HEK293 (cell line): ENCODE results near the gene CYP2C8.

Experiments
- ELK4 ChIP-seq: IDR thresholded peaks from 2 replicates; pipeline ENCODE4 v1.6.1; 2011; ENCODE audit warnings: mild to moderate bottlenecking, low read depth, low read length, borderline replicate concordance
- HOXA7 ChIP-seq: sonication (generic); formaldehyde crosslinking; IDR thresholded peaks from 2 replicates; pipeline ENCODE4 v1.8.1; 2022; ENCODE audit warnings: missing genetic modification reagents, borderline replicate concordance
- YY1 ChIP-seq: fragments of 450-650 bp; formaldehyde crosslinking; IDR thresholded peaks from 2 replicates; pipeline ENCODE4 v1.5.1; 2018; ENCODE audit warnings: missing biosample characterization, missing genetic modification characterization
- ZNF132 ChIP-seq: fragments of 450-650 bp; formaldehyde crosslinking; IDR thresholded peaks from 2 replicates; pipeline ENCODE4 v1.5.1; 2017; ENCODE audit warnings: missing biosample characterization, missing genetic modification characterization, borderline replicate concordance
- ZNF423 ChIP-seq: fragments of 450-650 bp; formaldehyde crosslinking; IDR thresholded peaks from 2 replicates; pipeline ENCODE4 v1.5.1; 2016; ENCODE audit warnings: missing biosample characterization, missing genetic modification characterization
- ZNF558 ChIP-seq: fragments of 450-650 bp; formaldehyde crosslinking; IDR thresholded peaks from 2 replicates; pipeline ENCODE4 v1.5.1; 2016; ENCODE audit warnings: missing biosample characterization, missing genetic modification characterization
- TF ChIP-seq, protein P1 (sequence below): fragments of 450-650 bp; formaldehyde crosslinking; IDR thresholded peaks from 2 replicates; pipeline ENCODE4 v1.5.1; 2016; ENCODE audit warnings: missing biosample characterization, missing genetic modification characterization, low read depth
- TF ChIP-seq, protein P2 (sequence below): fragments of 450-650 bp; formaldehyde crosslinking; IDR thresholded peaks from 2 replicates; pipeline ENCODE4 v1.5.1; 2016; ENCODE audit warnings: missing biosample characterization, missing genetic modification characterization

- TF ChIP-seq, protein P1, sequence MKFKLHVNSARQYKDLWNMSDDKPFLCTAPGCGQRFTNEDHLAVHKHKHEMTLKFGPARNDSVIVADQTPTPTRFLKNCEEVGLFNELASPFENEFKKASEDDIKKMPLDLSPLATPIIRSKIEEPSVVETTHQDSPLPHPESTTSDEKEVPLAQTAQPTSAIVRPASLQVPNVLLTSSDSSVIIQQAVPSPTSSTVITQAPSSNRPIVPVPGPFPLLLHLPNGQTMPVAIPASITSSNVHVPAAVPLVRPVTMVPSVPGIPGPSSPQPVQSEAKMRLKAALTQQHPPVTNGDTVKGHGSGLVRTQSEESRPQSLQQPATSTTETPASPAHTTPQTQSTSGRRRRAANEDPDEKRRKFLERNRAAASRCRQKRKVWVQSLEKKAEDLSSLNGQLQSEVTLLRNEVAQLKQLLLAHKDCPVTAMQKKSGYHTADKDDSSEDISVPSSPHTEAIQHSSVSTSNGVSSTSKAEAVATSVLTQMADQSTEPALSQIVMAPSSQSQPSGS (tag by site-specific recombination): no peak
- no peak for TF ChIP-seq ZNF423 (tag by site-specific recombination)
- no peak for TF ChIP-seq ELK4
- TF ChIP-seq ZNF558: no peak
- TF ChIP-seq, protein P2, sequence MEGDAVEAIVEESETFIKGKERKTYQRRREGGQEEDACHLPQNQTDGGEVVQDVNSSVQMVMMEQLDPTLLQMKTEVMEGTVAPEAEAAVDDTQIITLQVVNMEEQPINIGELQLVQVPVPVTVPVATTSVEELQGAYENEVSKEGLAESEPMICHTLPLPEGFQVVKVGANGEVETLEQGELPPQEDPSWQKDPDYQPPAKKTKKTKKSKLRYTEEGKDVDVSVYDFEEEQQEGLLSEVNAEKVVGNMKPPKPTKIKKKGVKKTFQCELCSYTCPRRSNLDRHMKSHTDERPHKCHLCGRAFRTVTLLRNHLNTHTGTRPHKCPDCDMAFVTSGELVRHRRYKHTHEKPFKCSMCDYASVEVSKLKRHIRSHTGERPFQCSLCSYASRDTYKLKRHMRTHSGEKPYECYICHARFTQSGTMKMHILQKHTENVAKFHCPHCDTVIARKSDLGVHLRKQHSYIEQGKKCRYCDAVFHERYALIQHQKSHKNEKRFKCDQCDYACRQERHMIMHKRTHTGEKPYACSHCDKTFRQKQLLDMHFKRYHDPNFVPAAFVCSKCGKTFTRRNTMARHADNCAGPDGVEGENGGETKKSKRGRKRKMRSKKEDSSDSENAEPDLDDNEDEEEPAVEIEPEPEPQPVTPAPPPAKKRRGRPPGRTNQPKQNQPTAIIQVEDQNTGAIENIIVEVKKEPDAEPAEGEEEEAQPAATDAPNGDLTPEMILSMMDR: no peak
- no peak for TF ChIP-seq YY1 (tag by site-specific recombination)
- TF ChIP-seq ZNF132 (tag by site-specific recombination): no peak
- no peak for TF ChIP-seq HOXA7 (CRISPR knock-in tag)
Observed at GRCh38 chr10:95048206-95048605, 21.1 kb downstream of the CYP2C8 start.
